Measurements from ENCODE around the gene SLC37A2. TPM values are rescaled to one million over a fixed set of nuclear protein-coding genes. Genes with fewer than 3 reads are reported as not detected.

Gene SLC37A2
- total RNA-seq, 1 experiment from 2014 or later, result 0.23 TPM

DNA sequence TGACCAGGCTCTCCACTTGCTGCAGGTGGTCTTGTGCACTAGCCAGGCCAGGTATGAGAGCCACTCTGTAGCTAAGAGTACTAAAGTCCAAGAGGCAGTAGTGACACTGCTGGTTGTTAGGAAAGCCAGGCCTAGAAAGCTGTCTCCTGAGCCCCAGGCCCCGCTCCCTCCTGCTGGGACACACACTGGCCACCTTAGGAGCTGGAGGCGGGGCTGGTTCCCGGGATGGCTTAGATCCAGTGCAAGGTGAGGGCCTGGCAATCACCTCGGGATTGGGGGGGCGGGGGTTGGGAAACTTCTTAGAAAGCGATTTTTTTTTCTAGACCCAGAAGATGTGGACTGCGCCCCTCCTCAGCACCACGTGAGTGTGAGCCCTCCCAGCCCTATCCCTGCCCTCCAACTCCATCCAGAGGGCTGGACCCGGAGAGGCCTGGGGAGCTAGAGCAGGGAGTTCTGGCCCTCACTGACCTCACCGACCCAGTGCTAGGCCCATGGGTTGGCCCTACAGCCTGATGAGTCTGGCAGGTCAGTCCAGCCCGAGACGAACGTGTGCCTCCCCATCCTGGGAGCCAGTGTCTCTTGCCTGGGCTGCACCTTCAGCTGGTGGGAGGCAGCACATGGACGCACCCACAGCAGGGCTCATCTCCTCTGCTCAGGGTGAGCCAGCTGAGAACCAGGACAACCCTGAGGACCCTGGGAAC is 18.1 kb downstream of the SLC37A2 start:
- H3K36me3 ChIP-seq (ENCODE audit: control insufficient read depth, insufficient read depth, low read length), result no peaks in the 10 kb centered on the region
- H3K27me3 ChIP-seq (ENCODE audit: control insufficient read depth, insufficient read depth, low read length), result no peaks in the 10 kb centered on the region
- no peaks in the 10 kb centered on the region for H3K4me1 ChIP-seq (ENCODE audit: control insufficient read depth, insufficient read depth, low read length)
- no peaks in the 10 kb centered on the region for H3K9me3 ChIP-seq (ENCODE audit: control insufficient read depth, insufficient read depth, low read depth, low read length)
- in situ Hi-C loops (cut with HindIII; ENCODE audit: low pct_unique_long_range_greater_than_20kb, low sequenced_read_pairs) (no loop called here), intact Hi-C loops (cut with micrococcal nuclease; ENCODE audit: unreplicated experiment) (no loop called here)
- DNase-seq (ENCODE audit: low read depth, low spot score) (no peak), ATAC-seq (no peak)
- no TSS peak for BruUV-seq (replicated peaks)
- ChIA-PET CTCF (no interaction called here), POLR2A (no interaction called here)
- TF ChIP-seq, protein P1, sequence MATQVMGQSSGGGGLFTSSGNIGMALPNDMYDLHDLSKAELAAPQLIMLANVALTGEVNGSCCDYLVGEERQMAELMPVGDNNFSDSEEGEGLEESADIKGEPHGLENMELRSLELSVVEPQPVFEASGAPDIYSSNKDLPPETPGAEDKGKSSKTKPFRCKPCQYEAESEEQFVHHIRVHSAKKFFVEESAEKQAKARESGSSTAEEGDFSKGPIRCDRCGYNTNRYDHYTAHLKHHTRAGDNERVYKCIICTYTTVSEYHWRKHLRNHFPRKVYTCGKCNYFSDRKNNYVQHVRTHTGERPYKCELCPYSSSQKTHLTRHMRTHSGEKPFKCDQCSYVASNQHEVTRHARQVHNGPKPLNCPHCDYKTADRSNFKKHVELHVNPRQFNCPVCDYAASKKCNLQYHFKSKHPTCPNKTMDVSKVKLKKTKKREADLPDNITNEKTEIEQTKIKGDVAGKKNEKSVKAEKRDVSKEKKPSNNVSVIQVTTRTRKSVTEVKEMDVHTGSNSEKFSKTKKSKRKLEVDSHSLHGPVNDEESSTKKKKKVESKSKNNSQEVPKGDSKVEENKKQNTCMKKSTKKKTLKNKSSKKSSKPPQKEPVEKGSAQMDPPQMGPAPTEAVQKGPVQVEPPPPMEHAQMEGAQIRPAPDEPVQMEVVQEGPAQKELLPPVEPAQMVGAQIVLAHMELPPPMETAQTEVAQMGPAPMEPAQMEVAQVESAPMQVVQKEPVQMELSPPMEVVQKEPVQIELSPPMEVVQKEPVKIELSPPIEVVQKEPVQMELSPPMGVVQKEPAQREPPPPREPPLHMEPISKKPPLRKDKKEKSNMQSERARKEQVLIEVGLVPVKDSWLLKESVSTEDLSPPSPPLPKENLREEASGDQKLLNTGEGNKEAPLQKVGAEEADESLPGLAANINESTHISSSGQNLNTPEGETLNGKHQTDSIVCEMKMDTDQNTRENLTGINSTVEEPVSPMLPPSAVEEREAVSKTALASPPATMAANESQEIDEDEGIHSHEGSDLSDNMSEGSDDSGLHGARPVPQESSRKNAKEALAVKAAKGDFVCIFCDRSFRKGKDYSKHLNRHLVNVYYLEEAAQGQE (IDR thresholded peaks at IDR 0.05; ENCODE audit: insufficient read depth in 1 of 2, low read depth in 2 of 2, low read length in 1 of 2), result no peak
- TF ChIP-seq POLR2AphosphoS5 (IDR thresholded peaks at IDR 0.05; ENCODE audit: low read depth, low read length) (no peak), TCF7L2 (IDR thresholded peaks at IDR 0.05; ENCODE audit: low read depth, low read length) (no peak), SIN3A (IDR thresholded peaks at IDR 0.05; ENCODE audit: borderline replicate concordance, insufficient read depth, low read depth, low read length) (no peak)
- TF ChIP-seq, protein P2, sequence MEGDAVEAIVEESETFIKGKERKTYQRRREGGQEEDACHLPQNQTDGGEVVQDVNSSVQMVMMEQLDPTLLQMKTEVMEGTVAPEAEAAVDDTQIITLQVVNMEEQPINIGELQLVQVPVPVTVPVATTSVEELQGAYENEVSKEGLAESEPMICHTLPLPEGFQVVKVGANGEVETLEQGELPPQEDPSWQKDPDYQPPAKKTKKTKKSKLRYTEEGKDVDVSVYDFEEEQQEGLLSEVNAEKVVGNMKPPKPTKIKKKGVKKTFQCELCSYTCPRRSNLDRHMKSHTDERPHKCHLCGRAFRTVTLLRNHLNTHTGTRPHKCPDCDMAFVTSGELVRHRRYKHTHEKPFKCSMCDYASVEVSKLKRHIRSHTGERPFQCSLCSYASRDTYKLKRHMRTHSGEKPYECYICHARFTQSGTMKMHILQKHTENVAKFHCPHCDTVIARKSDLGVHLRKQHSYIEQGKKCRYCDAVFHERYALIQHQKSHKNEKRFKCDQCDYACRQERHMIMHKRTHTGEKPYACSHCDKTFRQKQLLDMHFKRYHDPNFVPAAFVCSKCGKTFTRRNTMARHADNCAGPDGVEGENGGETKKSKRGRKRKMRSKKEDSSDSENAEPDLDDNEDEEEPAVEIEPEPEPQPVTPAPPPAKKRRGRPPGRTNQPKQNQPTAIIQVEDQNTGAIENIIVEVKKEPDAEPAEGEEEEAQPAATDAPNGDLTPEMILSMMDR (IDR thresholded peaks at IDR 0.05), result no peak
- no peak overlapping the region for H3K4me3 ChIP-seq (ENCODE audit: low read depth in 2 of 2, low read length in 2 of 2)
- no peak overlapping the region for H3K27ac ChIP-seq (ENCODE audit: low read length)

DNA sequence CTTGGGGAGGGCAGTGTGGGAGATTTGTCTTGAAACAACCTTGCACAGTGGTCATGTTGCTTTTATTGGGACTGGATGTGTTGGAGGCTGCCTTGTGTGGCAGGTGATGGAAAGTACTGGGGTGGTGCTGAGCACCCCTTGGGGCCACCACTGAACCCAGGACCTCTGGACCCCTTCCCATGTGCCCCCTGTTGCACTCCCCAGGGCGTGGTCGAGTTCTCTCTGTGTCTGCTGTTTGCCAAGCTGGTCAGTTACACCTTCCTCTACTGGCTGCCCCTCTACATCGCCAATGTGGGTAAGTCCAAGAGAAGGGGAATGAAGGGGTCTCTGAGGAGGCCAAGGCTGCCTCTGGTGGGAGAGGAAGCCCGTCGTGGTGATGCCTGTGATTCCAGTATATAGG is 18.9 kb downstream of the SLC37A2 start:
- ATAC-seq, result no peak

More for the DNA sequence above, 18.9 kb downstream of the SLC37A2 start:
- H3K27me3 ChIP-seq (ENCODE audit: control insufficient read depth, insufficient read depth, low read length), result no peaks in the 10 kb centered on the region
- TF ChIP-seq, protein P2 (IDR thresholded peaks at IDR 0.05), result no peak
- TF ChIP-seq SIN3A (IDR thresholded peaks at IDR 0.05; ENCODE audit: borderline replicate concordance, insufficient read depth, low read depth, low read length) (no peak), POLR2AphosphoS5 (IDR thresholded peaks at IDR 0.05; ENCODE audit: low read depth, low read length) (no peak), TCF7L2 (IDR thresholded peaks at IDR 0.05; ENCODE audit: low read depth, low read length) (no peak)
- TF ChIP-seq, protein P1 (IDR thresholded peaks at IDR 0.05; ENCODE audit: insufficient read depth in 1 of 2, low read depth in 2 of 2, low read length in 1 of 2), result no peak
- in situ Hi-C loops (cut with HindIII; ENCODE audit: low pct_unique_long_range_greater_than_20kb, low sequenced_read_pairs) (no loop called here), intact Hi-C loops (cut with micrococcal nuclease; ENCODE audit: unreplicated experiment) (no loop called here)
- no peaks in the 10 kb centered on the region for H3K4me1 ChIP-seq (ENCODE audit: control insufficient read depth, insufficient read depth, low read length)
- DNase-seq (ENCODE audit: low read depth, low spot score), result no peak
- CTCF ChIA-PET, result interaction anchor here (1.0 kb wide), 1 partner anchor 60 kb away, joined by 4 read pairs; no protein-coding TSS in a partner anchor
- no peak overlapping the region for H3K27ac ChIP-seq (ENCODE audit: low read length)
- POLR2A ChIA-PET, result no interaction called here
- no TSS peak for BruUV-seq (replicated peaks)
- H3K36me3 ChIP-seq (ENCODE audit: control insufficient read depth, insufficient read depth, low read length), result no peaks in the 10 kb centered on the region
- no peaks in the 10 kb centered on the region for H3K9me3 ChIP-seq (ENCODE audit: control insufficient read depth, insufficient read depth, low read depth, low read length)
- H3K4me3 ChIP-seq (ENCODE audit: low read depth in 2 of 2, low read length in 2 of 2), result no peak overlapping the region

All from Panc1 (cell line).